HepG2 (cell line): ENCODE data around the gene SLC25A25. TPM values are rescaled to one million over a fixed set of nuclear protein-coding genes. Genes with fewer than 3 reads are reported as not detected.

Experiments used
- ARNT ChIP-seq: fragments of 450-650 bp; IDR thresholded peaks from 2 replicates; pipeline ENCODE4 v1.6.1; 2017
- CREB3 ChIP-seq: sonication (generic); formaldehyde crosslinking; IDR thresholded peaks from 2 replicates; pipeline ENCODE4 v1.5.0; 2020; ENCODE audit warnings: missing genetic modification reagents
- HHEX ChIP-seq: IDR thresholded peaks from 2 replicates; pipeline ENCODE4 v1.6.1; 2016; ENCODE audit warnings: control low read depth
- HOXA7 ChIP-seq: sonication (generic); formaldehyde crosslinking; IDR thresholded peaks from 2 replicates; pipeline ENCODE4 v1.8.1; 2022; ENCODE audit warnings: mild to moderate bottlenecking, missing genetic modification reagents, moderate library complexity
- KDM2A ChIP-seq: sonication (generic); formaldehyde crosslinking; IDR thresholded peaks from 2 replicates; pipeline ENCODE4 v1.4.0; 2020; ENCODE audit warnings: low read depth, missing genetic modification reagents, borderline replicate concordance
- KIAA2018 ChIP-seq: sonication (generic); formaldehyde crosslinking; IDR thresholded peaks from 2 replicates; pipeline ENCODE4 v1.5.0; 2020; ENCODE audit warnings: mild to moderate bottlenecking, missing genetic modification reagents, borderline replicate concordance
- MATR3 ChIP-seq: sonication (generic); formaldehyde crosslinking; IDR thresholded peaks from 2 replicates; pipeline ENCODE4 v1.4.0; 2020; ENCODE audit warnings: missing genetic modification reagents
- NCOA1 ChIP-seq: sonication (generic); formaldehyde crosslinking; IDR thresholded peaks from 2 replicates; pipeline ENCODE4 v1.9.0; 2021; ENCODE audit warnings: missing genetic modification reagents
- ZFP91 ChIP-seq: sonication (generic); formaldehyde crosslinking; IDR thresholded peaks from 2 replicates; pipeline ENCODE4 v1.9.0; 2022; ENCODE audit warnings: missing genetic modification reagents, mild to moderate bottlenecking, borderline replicate concordance
- ZNF136 ChIP-seq: sonication (generic); formaldehyde crosslinking; IDR thresholded peaks from 2 replicates; pipeline ENCODE4 v1.8.1; 2022; ENCODE audit warnings: low read depth, mild to moderate bottlenecking, moderate library complexity, missing genetic modification reagents
- ZNF33B ChIP-seq: sonication (generic); formaldehyde crosslinking; IDR thresholded peaks from 2 replicates; pipeline ENCODE4 v1.5.1; 2020; ENCODE audit warnings: mild to moderate bottlenecking, missing genetic modification reagents
- ZNF562 ChIP-seq: sonication (generic); formaldehyde crosslinking; IDR thresholded peaks from 2 replicates; pipeline ENCODE4 v1.8.0; 2022; ENCODE audit warnings: missing genetic modification reagents, borderline replicate concordance
- ZNF569 ChIP-seq: sonication (generic); formaldehyde crosslinking; IDR thresholded peaks from 2 replicates; pipeline ENCODE4 v1.5.0; 2020; ENCODE audit warnings: mild to moderate bottlenecking, missing genetic modification reagents, moderate library complexity, borderline replicate concordance
- ZNF749 ChIP-seq: sonication (generic); formaldehyde crosslinking; IDR thresholded peaks from 2 replicates; pipeline ENCODE4 v1.8.0; 2022; ENCODE audit warnings: mild to moderate bottlenecking, missing genetic modification reagents, moderate library complexity, borderline replicate concordance
- ZSCAN12 ChIP-seq: sonication (generic); formaldehyde crosslinking; IDR thresholded peaks from 2 replicates; pipeline ENCODE4 v1.9.0; 2021; ENCODE audit warnings: mild to moderate bottlenecking, missing genetic modification reagents
- ZSCAN21 ChIP-seq: sonication (generic); formaldehyde crosslinking; IDR thresholded peaks from 2 replicates; pipeline ENCODE4 v1.8.0; 2022; ENCODE audit warnings: mild to moderate bottlenecking, missing genetic modification reagents, moderate library complexity, borderline replicate concordance
- polyA plus RNA-seq, 8 experiments: library from polyadenylated mRNA; depleted of rRNA in 3 of 8; stranded (reverse) in 7 of 8; unstranded in 1 of 8; fragments of >200 nt; fragmentation: Illumina TruSeq in 4 of 8; extraction: Trizol in 4 of 8; gene quantifications; 2 replicates each; pipeline versions ENCODE4 v1.2.1 to v1.2.3, GENCODE V29; 2011 to 2016; ENCODE audit warnings: low read depth in 4 of 8, missing spikeins in 1 of 8, mixed read lengths in 1 of 8; ENCODE audit not compliant: insufficient read depth in 1 of 8
- total RNA-seq, 5 experiments: library from RNA; depleted of rRNA; stranded (reverse); fragments of >200 nt; fragmentation: Illumina TruSeq; extraction: Trizol; gene quantifications; 2 replicates each; pipeline ENCODE4 v1.2.3, GENCODE V29; 2016; ENCODE audit warnings: low read depth in 1 of 5
- TF ChIP-seq, protein P1 (sequence below): sonication (generic); formaldehyde crosslinking; IDR thresholded peaks from 2 replicates; pipeline ENCODE4 v1.8.0; 2022; ENCODE audit warnings: missing genetic modification reagents, mild to moderate bottlenecking, borderline replicate concordance

SLC25A25 gene
- total and polyA plus RNA-seq, 2 of the 13 experiments (the other 11 are each of a cell fraction or from before 2014, with no cell fraction given): 10.5 to 24.8 TPM

DNA sequence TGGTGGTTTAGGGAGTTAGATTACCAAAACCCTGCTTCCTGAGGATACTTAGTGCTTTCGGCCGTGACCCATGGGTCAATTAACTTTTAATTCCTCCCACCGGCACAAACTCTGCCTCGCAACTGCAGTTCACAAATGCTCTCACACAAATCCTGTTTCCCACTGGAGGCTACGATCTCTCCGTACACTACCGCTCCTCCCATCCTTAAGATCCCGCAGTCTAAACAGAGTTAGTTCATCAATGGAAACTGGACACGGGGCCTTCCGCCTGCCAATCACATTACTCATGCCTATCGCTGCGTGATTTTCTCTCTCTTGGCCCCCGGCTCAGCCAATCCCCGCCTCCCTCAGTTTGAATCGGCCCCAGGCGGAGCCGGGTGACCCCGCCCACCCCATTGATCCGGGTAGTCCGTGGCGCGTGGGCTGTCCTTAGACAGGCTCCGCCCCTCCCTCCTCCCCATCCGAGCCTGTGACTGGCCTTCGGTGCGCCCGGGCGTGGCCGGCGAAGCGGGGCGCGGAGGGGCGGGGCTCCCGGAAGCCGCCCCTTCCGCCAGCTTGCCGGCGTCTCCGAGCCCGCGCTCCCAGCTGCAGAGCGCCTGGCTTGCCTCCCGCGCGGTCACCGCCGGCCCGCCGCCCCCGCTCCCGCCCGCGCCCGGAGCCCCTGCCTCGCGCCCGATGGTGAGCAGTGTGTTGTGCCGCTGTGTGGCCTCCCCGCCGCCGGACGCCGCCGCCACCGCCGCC is at the start of gene SLC25A25 (continued):
- TF ChIP-seq KDM2A (CRISPR knock-in tag) (0 out of 2 replicates have a peak, but pooled peaks have one; percentile 24), ZNF562 (CRISPR knock-in tag) (no peak), ARNT (no peak), ZSCAN12 (CRISPR knock-in tag) (no peak), ZFP91 (CRISPR knock-in tag) (no peak), ZSCAN21 (CRISPR knock-in tag) (peak; percentile 24; the same call in 1 of the 2 replicates), MATR3 (CRISPR knock-in tag) (no peak), HOXA7 (CRISPR knock-in tag) (no peak), ZNF136 (CRISPR knock-in tag) (no peak), ZNF749 (CRISPR knock-in tag) (no peak), CREB3 (no peak), NCOA1 (CRISPR knock-in tag) (no peak), ZNF33B (CRISPR knock-in tag) (no peak; the same call in 1 of the 2 replicates), KIAA2018 (no peak), HHEX (CRISPR knock-in tag) (no peak), ZNF569 (CRISPR knock-in tag) (no peak)
- TF ChIP-seq, protein P1, sequence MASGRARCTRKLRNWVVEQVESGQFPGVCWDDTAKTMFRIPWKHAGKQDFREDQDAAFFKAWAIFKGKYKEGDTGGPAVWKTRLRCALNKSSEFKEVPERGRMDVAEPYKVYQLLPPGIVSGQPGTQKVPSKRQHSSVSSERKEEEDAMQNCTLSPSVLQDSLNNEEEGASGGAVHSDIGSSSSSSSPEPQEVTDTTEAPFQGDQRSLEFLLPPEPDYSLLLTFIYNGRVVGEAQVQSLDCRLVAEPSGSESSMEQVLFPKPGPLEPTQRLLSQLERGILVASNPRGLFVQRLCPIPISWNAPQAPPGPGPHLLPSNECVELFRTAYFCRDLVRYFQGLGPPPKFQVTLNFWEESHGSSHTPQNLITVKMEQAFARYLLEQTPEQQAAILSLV (CRISPR knock-in tag): no peak
